Mesendoderm (in vitro differentiated cells): ENCODE measurements around the gene PLPPR2.

Source experiments
- DNase-seq: peaks from one replicate; pipeline ENCODE4 v3.0.0; 2013
- H2AK5ac ChIP-seq: 2 replicates; pipeline ENCODE4 v1.6.1; 2013; ENCODE audit warnings: low read length, inconsistent platforms
- H2BK120ac ChIP-seq: 2 replicates; pipeline ENCODE4 v1.6.1; 2013; ENCODE audit warnings: low read depth, mild to moderate bottlenecking, low read length, moderate library complexity, mixed read lengths
- H2BK15ac ChIP-seq: replicated peaks from 2 replicates; pipeline ENCODE4 v1.6.1; 2013; ENCODE audit warnings: low read depth, mild to moderate bottlenecking, moderate library complexity
- H2BK5ac ChIP-seq: 2 replicates; pipeline ENCODE4 v1.6.1; 2013; ENCODE audit warnings: low read length, inconsistent platforms
- H3K18ac ChIP-seq: 2 replicates; pipeline ENCODE4 v1.6.1; 2013; ENCODE audit warnings: mild to moderate bottlenecking, low read length, mixed read lengths
- H3K23ac ChIP-seq: one replicate; pipeline ENCODE4 v1.6.1; 2013; ENCODE audit warnings: low read length
- H3K27ac ChIP-seq: 2 replicates; pipeline ENCODE4 v1.5.1; 2013; ENCODE audit warnings: low read depth, mild to moderate bottlenecking, inconsistent platforms, low read length, moderate library complexity
- H3K27me3 ChIP-seq: 2 replicates; pipeline ENCODE4 v1.6.1; 2013; ENCODE audit warnings: low read length, control low read depth, mild to moderate bottlenecking, inconsistent platforms; ENCODE audit not compliant: insufficient read depth, poor library complexity
- H3K36me3 ChIP-seq: 2 replicates; pipeline ENCODE4 v1.6.1; 2013; ENCODE audit warnings: low read length, inconsistent platforms; ENCODE audit not compliant: control insufficient read depth, insufficient read depth
- H3K4ac ChIP-seq: one replicate; pipeline ENCODE4 v1.6.1; 2013; ENCODE audit warnings: low read depth, mild to moderate bottlenecking, low read length, moderate library complexity
- H3K4me1 ChIP-seq: 2 replicates; pipeline ENCODE4 v1.6.1; 2013; ENCODE audit warnings: low read depth, low read length, inconsistent platforms; ENCODE audit not compliant: control insufficient read depth
- H3K4me2 ChIP-seq: 2 replicates; pipeline ENCODE4 v1.6.1; 2013; ENCODE audit warnings: low read length
- H3K4me3 ChIP-seq: 2 replicates; pipeline ENCODE4 v1.5.1; 2013; ENCODE audit warnings: mild to moderate bottlenecking, low read length
- H3K56ac ChIP-seq: one replicate; pipeline ENCODE4 v1.6.1; 2013; ENCODE audit warnings: low read length
- H3K79me1 ChIP-seq: 2 replicates; pipeline ENCODE4 v1.6.1; 2013; ENCODE audit warnings: low read length, inconsistent platforms
- H3K79me2 ChIP-seq: 2 replicates; pipeline ENCODE4 v1.6.1; 2013; ENCODE audit warnings: mild to moderate bottlenecking, low read length; ENCODE audit not compliant: control insufficient read depth, insufficient read depth
- H3K9ac ChIP-seq: 2 replicates; pipeline ENCODE4 v1.6.1; 2013; ENCODE audit warnings: low read length, inconsistent platforms
- H4K5ac ChIP-seq: one replicate; pipeline ENCODE4 v1.6.1; 2013; ENCODE audit warnings: low read length
- H4K8ac ChIP-seq: one replicate; pipeline ENCODE4 v1.6.1; 2013; ENCODE audit warnings: low read depth, mild to moderate bottlenecking, control low read depth, low read length, moderate library complexity
- WGBS: extraction: QIAGEN DNeasy Blood & Tissue Kit; methylation state at CpG from one replicate; pipeline ENCODE4 v1.1.7; 2013; ENCODE audit warnings: low lambda C conversion rate, missing lambda C conversion rate; ENCODE audit not compliant: insufficient coverage; ENCODE audit errors: extremely low coverage; 5-methylcytosine and 5-hydroxymethylcytosine counted together

The PLPPR2 gene

GRCh38 chr19:11390933-11391680, 35.9 kb downstream of the PLPPR2 start:
- no CpG with 5 or more reads among the region's 4 CpGs for WGBS
- Histone ChIP-seq H3K18ac (no peak overlapping the region), H3K4me2 (no peak overlapping the region), H3K36me3 (no peaks in the 10 kb centered on the region), H4K8ac (no peak overlapping the region), H2BK120ac (no peak overlapping the region), H4K5ac (no peak overlapping the region), H3K4ac (no peak overlapping the region), H3K27ac (no peak overlapping the region), H3K79me1 (no peaks in the 10 kb centered on the region), H2AK5ac (no peak overlapping the region), H2BK5ac (no peak overlapping the region), H3K9ac (no peak overlapping the region), H3K79me2 (no peaks in the 10 kb centered on the region), H3K23ac (no peak overlapping the region), H3K27me3 (no peaks in the 10 kb centered on the region), H3K56ac (no peak overlapping the region), H3K4me3 (no peak overlapping the region), H2BK15ac (no peak overlapping the region), H3K4me1 (peaks cover 2% of the 10 kb centered on the region)
- peak; percentile 36 for DNase-seq

GRCh38 chr19:11397089-11397610, 41.9 kb downstream of the PLPPR2 start:
- Histone ChIP-seq H4K8ac (no peak overlapping the region), H3K18ac (no peak overlapping the region), H4K5ac (no peak overlapping the region), H3K4ac (no peak overlapping the region), H2AK5ac (no peak overlapping the region), H2BK5ac (no peak overlapping the region), H3K4me2 (no peak overlapping the region), H3K36me3 (no peaks in the 10 kb centered on the region), H3K79me1 (no peaks in the 10 kb centered on the region), H2BK15ac (no peak overlapping the region), H3K79me2 (no peaks in the 10 kb centered on the region), H3K23ac (no peak overlapping the region), H3K4me3 (no peak overlapping the region), H2BK120ac (no peak overlapping the region), H3K4me1 (peaks cover 2% of the 10 kb centered on the region), H3K27me3 (no peaks in the 10 kb centered on the region), H3K27ac (no peak overlapping the region), H3K9ac (no peak overlapping the region), H3K56ac (no peak overlapping the region)
- DNase-seq: no peak
- WGBS: no CpG with 5 or more reads among the region's 22 CpGs

GRCh38 chr19:11399667-11400066, 44.4 kb downstream of the PLPPR2 start:
- H4K8ac ChIP-seq: no peak overlapping the region
- H3K56ac ChIP-seq: no peak overlapping the region
- no peak overlapping the region for H4K5ac ChIP-seq
- no peaks in the 10 kb centered on the region for H3K79me2 ChIP-seq
- H3K9ac ChIP-seq: no peak overlapping the region
- no peak overlapping the region for H3K4me2 ChIP-seq
- no peak overlapping the region for H3K4me3 ChIP-seq
- no peak overlapping the region for H2BK5ac ChIP-seq
- no peak overlapping the region for H2BK15ac ChIP-seq
- no peak overlapping the region for H3K4ac ChIP-seq
- no peak for DNase-seq
- no peak overlapping the region for H2BK120ac ChIP-seq
- no peaks in the 10 kb centered on the region for H3K36me3 ChIP-seq
- H3K23ac ChIP-seq: no peak overlapping the region
- no peaks in the 10 kb centered on the region for H3K27me3 ChIP-seq
- peaks cover 2% of the 10 kb centered on the region for H3K4me1 ChIP-seq
- no peak overlapping the region for H2AK5ac ChIP-seq
- H3K79me1 ChIP-seq: no peaks in the 10 kb centered on the region
- no peak overlapping the region for H3K27ac ChIP-seq
- WGBS: no CpG with 5 or more reads among the region's 9 CpGs
- no peak overlapping the region for H3K18ac ChIP-seq

- H4K5ac ChIP-seq: no peak overlapping the region
- no peak for DNase-seq
- H3K4me1 ChIP-seq: no peaks in the 10 kb centered on the region
- no peaks in the 10 kb centered on the region for H3K79me1 ChIP-seq
- no peak overlapping the region for H2BK5ac ChIP-seq
- WGBS: no CpG with 5 or more reads among the region's 1 CpG
- H3K27ac ChIP-seq: no peak overlapping the region
- no peak overlapping the region for H3K23ac ChIP-seq
- H3K18ac ChIP-seq: no peak overlapping the region
- H2AK5ac ChIP-seq: no peak overlapping the region
- no peaks in the 10 kb centered on the region for H3K27me3 ChIP-seq
- no peak overlapping the region for H4K8ac ChIP-seq
- H3K9ac ChIP-seq: no peak overlapping the region
- no peak overlapping the region for H3K4ac ChIP-seq
- no peak overlapping the region for H2BK120ac ChIP-seq
- no peak overlapping the region for H3K4me2 ChIP-seq
- H3K56ac ChIP-seq: no peak overlapping the region
- H2BK15ac ChIP-seq: no peak overlapping the region
- H3K36me3 ChIP-seq: no peaks in the 10 kb centered on the region
- no peak overlapping the region for H3K4me3 ChIP-seq
- no peaks in the 10 kb centered on the region for H3K79me2 ChIP-seq
Observed at GRCh38 chr19:11400798-11401197, 45.6 kb downstream of the PLPPR2 start.

GRCh38 chr19:11401808-11402543, 46.7 kb downstream of the PLPPR2 start:
- no peaks in the 10 kb centered on the region for H3K4me1 ChIP-seq
- no CpG with 5 or more reads among the region's 9 CpGs for WGBS

More at GRCh38 chr19:11401808-11402543, 46.7 kb downstream of the PLPPR2 start:
- Histone ChIP-seq H3K4ac (no peak overlapping the region), H3K27me3 (no peaks in the 10 kb centered on the region), H3K4me3 (no peak overlapping the region), H3K4me2 (no peak overlapping the region), H3K9ac (no peak overlapping the region), H4K8ac (no peak overlapping the region), H3K27ac (no peak overlapping the region), H3K56ac (no peak overlapping the region), H3K36me3 (no peaks in the 10 kb centered on the region), H4K5ac (no peak overlapping the region), H2BK120ac (no peak overlapping the region), H2BK15ac (no peak overlapping the region), H2AK5ac (no peak overlapping the region), H3K79me2 (no peaks in the 10 kb centered on the region), H2BK5ac (no peak overlapping the region), H3K79me1 (no peaks in the 10 kb centered on the region), H3K23ac (no peak overlapping the region), H3K18ac (no peak overlapping the region)
- no peak for DNase-seq
